Stimulated activated CD4-positive, alpha-beta T cell treated with anti-CD3 and anti-CD28 coated beads, TNF-alpha, amount 100 ng/mL, for 1 hour (primary cell): ENCODE measurements around the gene CD37.
"Not testable (repeated sequence)": the region's sequence is repeated elsewhere in the genome, so short reads cannot be mapped to it uniquely, and the experiment has no call there.

Experiments
- DNase-seq, 3 donors: peaks; one replicate each; pipeline ENCODE4 v3.0.0-alpha.2; 2020; ENCODE audit warnings: low read depth in 3 of 3, low spot score in 1 of 3

CD37 gene

DNA sequence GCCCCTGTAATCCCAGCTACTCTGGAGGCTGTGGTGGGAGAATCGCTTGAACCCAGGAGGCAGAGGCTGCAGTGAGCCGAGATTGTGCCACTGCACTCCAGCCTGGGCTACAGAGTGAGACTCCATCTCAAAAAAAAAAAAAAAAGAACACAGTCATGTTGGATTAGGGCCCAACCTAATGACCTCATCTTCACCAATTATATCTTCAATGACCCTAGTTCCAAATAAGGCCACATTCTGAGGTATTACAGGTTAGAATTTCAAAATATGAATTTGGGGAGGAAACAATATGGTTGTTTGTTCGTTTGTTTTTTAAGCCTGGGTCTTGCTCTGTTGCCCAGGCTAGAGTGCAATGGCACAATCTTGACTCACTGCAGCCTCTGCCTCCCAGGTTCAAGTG, 38.0 kb downstream of the CD37 start:
- DNase-seq, result not testable (repeated sequence)

DNA sequence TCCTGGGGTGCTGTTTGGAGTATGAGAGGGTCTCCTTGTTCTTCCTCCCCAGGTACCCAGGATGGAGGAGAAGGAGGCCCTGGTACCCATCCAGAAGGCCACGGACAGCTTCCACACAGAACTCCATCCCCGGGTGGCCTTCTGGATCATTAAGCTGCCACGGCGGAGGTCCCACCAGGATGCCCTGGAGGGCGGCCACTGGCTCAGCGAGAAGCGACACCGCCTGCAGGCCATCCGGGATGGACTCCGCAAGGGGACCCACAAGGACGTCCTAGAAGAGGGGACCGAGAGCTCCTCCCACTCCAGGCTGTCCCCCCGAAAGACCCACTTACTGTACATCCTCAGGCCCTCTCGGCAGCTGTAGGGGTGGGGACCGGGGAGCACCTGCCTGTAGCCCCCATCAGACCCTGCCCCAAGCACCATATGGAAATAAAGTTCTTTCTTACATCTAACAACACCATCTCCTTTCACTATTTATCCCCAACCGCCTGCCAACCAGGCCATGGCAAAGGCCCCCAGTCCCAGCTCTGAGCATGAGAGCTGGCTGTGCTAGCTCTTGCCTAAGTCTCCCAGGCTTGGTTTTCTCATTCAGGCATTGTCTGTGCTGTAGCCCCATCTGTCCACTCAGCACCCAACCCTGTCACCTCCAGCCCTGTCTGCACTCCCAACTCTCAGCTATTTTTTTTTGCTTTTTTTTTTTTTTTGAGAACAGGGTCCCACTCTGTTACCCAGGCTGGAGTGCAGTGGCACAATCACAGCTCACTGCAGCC, 39.6 kb downstream of the CD37 start:
- no peak for DNase-seq

DNA sequence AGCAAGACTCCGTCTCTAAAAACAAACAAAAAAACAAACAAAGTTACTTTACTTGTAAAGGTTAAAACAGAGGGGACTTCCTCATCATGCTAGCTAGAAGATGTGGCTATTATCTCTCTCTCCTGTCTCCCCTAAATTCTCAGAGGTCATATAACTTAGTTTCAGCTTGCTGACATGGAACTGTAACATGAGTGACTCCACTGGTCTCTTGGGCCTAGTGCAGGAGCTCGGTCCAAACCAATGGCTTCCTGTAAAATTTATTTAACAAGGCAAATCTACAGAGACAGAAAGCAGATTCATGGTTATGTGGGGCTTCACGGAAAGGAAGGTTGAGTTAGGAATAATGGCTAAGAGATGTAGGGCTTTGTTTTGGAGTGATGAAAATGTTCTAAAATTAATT, 43.3 kb downstream of the CD37 start:
- DNase-seq, result no peak

DNA sequence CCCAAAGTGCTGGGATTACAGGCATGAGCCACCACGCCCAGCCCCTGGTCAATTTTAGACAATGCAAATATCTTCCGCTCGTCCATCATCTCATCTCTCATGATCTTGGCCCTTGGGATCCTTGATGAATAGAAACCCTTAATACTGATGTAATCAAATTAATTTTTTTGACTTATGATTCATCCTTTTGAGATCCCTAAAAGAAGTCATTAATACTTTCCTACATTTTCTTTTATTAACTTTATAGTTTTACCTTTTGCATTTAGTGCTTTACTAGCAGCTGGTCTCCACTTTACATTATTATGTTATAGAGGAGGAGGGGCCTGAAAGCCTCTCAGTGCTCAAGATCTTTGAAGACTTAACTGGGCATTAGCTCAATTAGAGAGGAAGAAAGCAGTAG, 45.2 kb downstream of the CD37 start:
- no peak for DNase-seq

DNA sequence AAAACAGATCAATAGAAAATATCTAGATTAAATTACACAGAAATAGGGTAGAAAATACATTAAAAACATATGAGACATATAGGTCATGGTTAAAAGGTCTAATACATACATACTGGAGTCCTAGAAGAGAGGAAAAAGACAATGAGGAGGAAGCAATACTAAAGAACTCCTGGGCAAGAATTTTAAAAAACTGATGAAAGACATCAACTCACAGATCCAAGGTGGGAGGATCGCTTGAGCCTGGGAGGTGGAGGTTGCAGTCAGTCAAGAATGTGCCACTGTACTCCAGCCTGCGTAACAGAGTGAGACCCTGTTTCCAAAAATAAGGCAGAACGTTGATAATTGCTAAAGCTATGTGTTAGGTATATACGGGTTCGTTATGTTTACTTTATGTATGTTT, 47.4 kb downstream of the CD37 start:
- DNase-seq, result no peak

DNA sequence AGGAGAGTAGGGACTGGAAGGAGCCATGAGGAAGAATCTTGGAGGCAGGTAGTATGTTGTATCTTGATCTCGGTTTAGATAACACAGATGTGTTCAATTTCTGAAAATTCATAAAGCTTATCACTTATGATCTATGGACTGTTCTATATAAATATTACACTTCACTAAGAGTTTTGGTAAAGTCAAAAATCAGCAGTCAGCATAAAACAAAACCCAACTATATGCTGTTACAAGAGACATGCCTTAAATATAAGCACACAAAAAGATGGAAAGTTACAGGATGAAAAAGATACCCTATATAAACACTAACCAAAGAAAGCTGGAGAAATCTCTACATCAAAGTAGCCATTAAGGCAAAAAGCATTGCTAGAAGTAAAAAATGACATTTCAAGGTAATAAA, 48.4 kb downstream of the CD37 start:
- no peak for DNase-seq

DNA sequence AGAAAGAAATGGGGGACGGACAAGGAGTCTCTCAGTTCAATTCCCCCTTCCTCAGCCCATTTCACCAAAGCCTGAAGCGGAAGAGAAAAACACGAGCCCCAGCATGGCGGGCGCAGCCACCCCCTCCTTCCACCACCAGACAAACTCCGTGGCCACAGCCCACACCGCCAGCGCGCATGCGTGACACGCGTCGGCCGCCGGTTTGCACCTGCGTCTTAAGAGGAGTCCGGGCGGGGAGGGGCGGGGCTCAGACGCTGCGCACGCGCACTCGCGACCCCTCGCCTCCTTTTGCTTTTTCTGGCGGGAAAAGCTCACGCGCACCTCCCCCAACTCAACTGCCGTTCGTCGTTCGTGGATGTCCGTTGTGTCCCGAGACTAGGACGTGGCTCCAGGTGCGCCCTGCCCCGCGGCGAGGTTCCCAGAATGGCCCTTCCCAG, 52.7 kb downstream of the CD37 start, which contains the start of gene KASH5:
KASH5 (plus strand) TSS at position 314 of the 437 bp plus-strand sequence. CDS start 2,635 bp downstream, outside the sequence.
- peak; percentile 61 to 88 (median 65) for DNase-seq

DNA sequence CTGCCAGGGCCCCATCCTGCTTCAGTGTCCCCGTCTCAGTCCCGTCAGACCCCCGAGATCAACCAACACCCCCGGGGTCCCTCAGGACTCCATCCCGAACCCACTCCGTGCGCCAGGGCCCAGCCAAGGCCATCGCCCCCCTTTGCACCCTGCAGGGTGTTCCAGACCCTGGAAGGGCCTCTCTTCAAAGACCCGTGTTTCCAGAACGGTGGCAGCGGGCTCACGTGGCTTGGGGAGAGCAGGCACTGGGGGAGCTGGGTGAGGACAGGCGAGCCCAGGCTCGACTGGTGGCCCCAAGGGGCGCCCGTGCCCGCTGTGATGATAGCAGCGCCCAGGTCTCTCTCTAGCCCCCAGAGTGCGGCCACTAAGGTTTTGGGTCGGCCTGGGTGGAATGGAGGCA, 54.2 kb downstream of the CD37 start:
- DNase-seq, result no peak
